ENCODE results near the gene ATAD3B. TPM values are rescaled to one million over a fixed set of nuclear protein-coding genes. Genes with fewer than 3 reads are reported as not detected.
A peak's percentile ranks its signal among the peaks of the same experiment; 100 is the strongest.

The ATAD3B gene
- total and polyA plus RNA-seq, 4 donors: 6.4 to 14.3 (median 10.3) TPM

DNA sequence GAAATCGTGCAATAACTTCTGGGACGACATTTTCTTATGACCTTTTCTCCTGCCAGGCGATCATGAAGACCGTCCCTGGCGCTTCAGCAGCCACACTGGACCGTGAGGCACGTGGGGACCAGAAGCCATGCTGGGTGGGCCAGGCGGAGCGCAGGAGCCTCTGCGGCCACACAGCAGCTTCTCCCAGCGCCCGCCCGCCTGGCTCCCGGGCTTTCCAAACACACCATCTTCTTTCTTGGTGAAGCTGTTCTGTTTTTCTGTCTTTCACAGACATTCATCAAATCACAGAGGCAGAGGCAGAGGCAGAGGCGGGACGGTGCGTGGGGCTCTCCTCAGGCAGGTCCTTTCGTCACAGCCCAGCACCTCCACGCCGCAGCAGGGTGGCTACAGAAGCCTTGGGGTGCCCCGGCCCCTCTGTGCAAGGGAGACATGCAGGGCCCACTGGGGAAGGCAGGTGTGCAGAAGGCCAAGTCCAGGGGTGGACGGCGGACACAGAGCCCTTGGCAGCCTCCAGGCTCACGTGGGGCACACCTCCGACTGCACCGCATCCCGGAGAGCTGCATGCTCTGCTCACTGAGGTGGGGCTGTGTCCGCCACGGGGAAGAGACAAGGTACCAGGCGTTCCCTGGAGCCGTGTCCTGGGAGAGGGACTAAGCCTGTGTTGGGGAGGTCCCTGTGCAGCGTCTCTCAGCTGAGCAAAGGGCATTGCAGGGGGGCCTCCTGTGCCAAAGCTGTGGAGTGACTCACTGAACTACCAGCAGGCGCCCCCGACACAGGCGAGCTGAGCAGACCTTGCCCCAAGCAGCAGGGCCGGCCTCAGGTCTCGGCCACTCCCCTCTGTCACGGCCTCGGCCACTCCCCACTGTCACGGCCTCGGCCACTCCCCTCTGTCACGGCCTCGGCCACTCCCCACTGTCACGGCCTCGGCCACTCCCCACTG lies 71.5 kb downstream of the ATAD3B start:
- Histone ChIP-seq H3K4me1 (ENCODE audit: control insufficient read depth in 4 of 4, insufficient read depth in 4 of 4, low read length in 3 of 4) (peaks cover 0 to 20% (median 7%) of the 10 kb centered on the region in 4 donors), H3K9ac (ENCODE audit: low read depth in 1 of 2, low read length in 2 of 2) (no peak overlapping the region)

DNA sequence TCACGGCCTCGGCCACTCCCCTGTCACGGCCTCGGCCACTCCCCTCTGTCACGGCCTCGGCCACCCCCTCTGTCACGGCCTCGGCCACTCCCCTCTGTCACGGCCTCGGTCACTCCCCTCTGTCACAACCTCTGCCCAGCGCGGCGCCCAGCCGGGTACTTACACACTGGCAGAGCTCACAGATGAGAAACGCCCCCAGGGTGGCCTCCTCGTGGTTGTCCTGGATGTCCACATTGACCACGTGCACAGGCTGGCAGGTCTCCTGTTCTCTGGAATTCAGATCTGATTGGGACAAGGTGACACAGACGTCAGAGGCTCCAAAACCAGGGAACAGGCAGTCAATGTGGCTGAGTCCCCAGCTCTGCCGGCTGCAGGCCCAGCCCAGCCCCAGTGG lies 72.1 kb downstream of the ATAD3B start:
- Histone ChIP-seq H3K27me3 (ENCODE audit: control insufficient read depth in 4 of 4, insufficient read depth in 4 of 4, low read length in 3 of 4) (no peaks in the 10 kb centered on the region), H3K9me3 (ENCODE audit: control insufficient read depth in 4 of 4, low read length in 3 of 4) (no peaks in the 10 kb centered on the region), H3K4me3 (ENCODE audit: low read depth in 1 of 3, low read length in 3 of 3) (no peak overlapping the region), H3K36me3 (ENCODE audit: control insufficient read depth in 4 of 4, insufficient read depth in 3 of 4, low read depth in 1 of 4, low read length in 3 of 4) (peaks cover 0 to 17% (median 4%) of the 10 kb centered on the region in 4 donors), H3K27ac (ENCODE audit: low read depth in 1 of 2, low read length in 2 of 2) (no peak overlapping the region), H3K9ac (ENCODE audit: low read depth in 1 of 2, low read length in 2 of 2) (no peak overlapping the region), H3K4me1 (ENCODE audit: control insufficient read depth in 4 of 4, insufficient read depth in 4 of 4, low read length in 3 of 4) (peaks cover 0 to 20% (median 7%) of the 10 kb centered on the region in 4 donors)
- no peak for DNase-seq (ENCODE audit: low spot score)
- TF ChIP-seq RXRA (IDR thresholded peaks at IDR 0.05) (peak in 1 of 2 donors; percentile 71), GABPA (IDR thresholded peaks at IDR 0.05 in 1 of 2, conservative IDR thresholded peaks at IDR 0.05 in 1 of 2) (peak in 1 of 2 donors; percentile 39), HNF4A (conservative IDR thresholded peaks at IDR 0.05) (peak in 1 of 2 donors; percentile 53)
- TF ChIP-seq, protein P1, sequence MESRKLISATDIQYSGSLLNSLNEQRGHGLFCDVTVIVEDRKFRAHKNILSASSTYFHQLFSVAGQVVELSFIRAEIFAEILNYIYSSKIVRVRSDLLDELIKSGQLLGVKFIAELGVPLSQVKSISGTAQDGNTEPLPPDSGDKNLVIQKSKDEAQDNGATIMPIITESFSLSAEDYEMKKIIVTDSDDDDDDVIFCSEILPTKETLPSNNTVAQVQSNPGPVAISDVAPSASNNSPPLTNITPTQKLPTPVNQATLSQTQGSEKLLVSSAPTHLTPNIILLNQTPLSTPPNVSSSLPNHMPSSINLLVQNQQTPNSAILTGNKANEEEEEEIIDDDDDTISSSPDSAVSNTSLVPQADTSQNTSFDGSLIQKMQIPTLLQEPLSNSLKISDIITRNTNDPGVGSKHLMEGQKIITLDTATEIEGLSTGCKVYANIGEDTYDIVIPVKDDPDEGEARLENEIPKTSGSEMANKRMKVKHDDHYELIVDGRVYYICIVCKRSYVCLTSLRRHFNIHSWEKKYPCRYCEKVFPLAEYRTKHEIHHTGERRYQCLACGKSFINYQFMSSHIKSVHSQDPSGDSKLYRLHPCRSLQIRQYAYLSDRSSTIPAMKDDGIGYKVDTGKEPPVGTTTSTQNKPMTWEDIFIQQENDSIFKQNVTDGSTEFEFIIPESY (IDR thresholded peaks at IDR 0.05): no peak
- 51% methylated on average over 19 of the region's 19 CpGs for WGBS

More for the DNA sequence above, 71.5 kb downstream of the ATAD3B start:
- TF ChIP-seq JUND (IDR thresholded peaks at IDR 0.05) (no peak), GABPA (IDR thresholded peaks at IDR 0.05 in 1 of 2, conservative IDR thresholded peaks at IDR 0.05 in 1 of 2) (no peak), HNF4G (IDR thresholded peaks at IDR 0.05) (no peak)
- no peaks in the 10 kb centered on the region for H3K9me3 ChIP-seq (ENCODE audit: control insufficient read depth in 4 of 4, low read length in 3 of 4)
- H3K27me3 ChIP-seq (ENCODE audit: control insufficient read depth in 4 of 4, insufficient read depth in 4 of 4, low read length in 3 of 4): no peaks in the 10 kb centered on the region
- DNase-seq (ENCODE audit: low spot score): no peak
- no peak overlapping the region for H3K4me3 ChIP-seq (ENCODE audit: low read depth in 1 of 3, low read length in 3 of 3)
- H3K36me3 ChIP-seq (ENCODE audit: control insufficient read depth in 4 of 4, insufficient read depth in 3 of 4, low read depth in 1 of 4, low read length in 3 of 4): peaks cover 0 to 17% (median 4%) of the 10 kb centered on the region in 4 donors
- 77% methylated on average over 45 of the region's 45 CpGs for WGBS
- no peak overlapping the region for H3K27ac ChIP-seq (ENCODE audit: low read depth in 1 of 2, low read length in 2 of 2)

DNA sequence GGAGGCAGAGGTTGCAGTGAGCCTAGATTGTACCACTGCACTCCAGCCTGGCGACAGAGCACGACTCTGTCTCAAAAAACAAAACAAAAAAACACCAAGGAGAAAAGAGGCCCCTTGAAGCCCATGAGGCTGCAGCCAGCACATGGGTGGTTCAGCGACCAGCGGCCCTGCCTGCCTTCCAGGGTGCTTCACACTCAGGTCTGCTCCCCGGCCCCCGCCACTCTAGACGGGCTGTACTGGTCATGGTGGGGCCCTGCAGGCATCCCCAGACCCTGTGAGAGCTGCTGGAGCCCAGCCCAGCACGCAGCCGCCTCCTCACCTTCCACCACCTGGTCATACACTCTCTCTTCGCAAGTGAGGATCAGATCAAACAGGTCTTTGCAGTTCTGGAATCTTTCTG lies 73.0 kb downstream of the ATAD3B start:
- Histone ChIP-seq H3K9me3 (ENCODE audit: control insufficient read depth in 4 of 4, low read length in 3 of 4) (no peaks in the 10 kb centered on the region), H3K36me3 (ENCODE audit: control insufficient read depth in 4 of 4, insufficient read depth in 3 of 4, low read depth in 1 of 4, low read length in 3 of 4) (peaks cover 0 to 17% (median 4%) of the 10 kb centered on the region in 4 donors), H3K4me1 (ENCODE audit: control insufficient read depth in 4 of 4, insufficient read depth in 4 of 4, low read length in 3 of 4) (peaks cover 0 to 20% (median 7%) of the 10 kb centered on the region in 4 donors), H3K27ac (ENCODE audit: low read depth in 1 of 2, low read length in 2 of 2) (no peak overlapping the region), H3K9ac (ENCODE audit: low read depth in 1 of 2, low read length in 2 of 2) (no peak overlapping the region), H3K4me3 (ENCODE audit: low read depth in 1 of 3, low read length in 3 of 3) (no peak overlapping the region), H3K27me3 (ENCODE audit: control insufficient read depth in 4 of 4, insufficient read depth in 4 of 4, low read length in 3 of 4) (no peaks in the 10 kb centered on the region)
- TF ChIP-seq, protein P1 (IDR thresholded peaks at IDR 0.05): no peak
- no peak for DNase-seq (ENCODE audit: low spot score)
- WGBS: 95% methylated on average over 10 of the region's 10 CpGs

Other genes with a start within 250 kb of the ATAD3B start
- 10 to 100 TPM; 48.7 to 92.5 TPM for gene SDF4, start 239.8 kb upstream of the ATAD3B start, total RNA-seq
- 100 to 1,000 TPM in 1 of 2 donors, 10 to 100 TPM in 1; 59.3 to 180 TPM for gene SDF4, start 239.8 kb upstream of the ATAD3B start, polyA plus RNA-seq
- 1 to 10 TPM; 8.9 to 9.0 TPM for gene B3GALT6, start 239.5 kb upstream of the ATAD3B start, total RNA-seq
- gene B3GALT6, start 239.5 kb upstream of the ATAD3B start, polyA plus RNA-seq: 1 to 10 TPM; 1.2 to 7.7 TPM
- gene C1QTNF12, start 225.0 kb upstream of the ATAD3B start, total RNA-seq: not detected
- gene C1QTNF12, start 225.0 kb upstream of the ATAD3B start, polyA plus RNA-seq: under 1 TPM; 0.39 to 0.40 TPM
- 10 to 100 TPM; 25.2 to 30.4 TPM for gene UBE2J2, start 197.9 kb upstream of the ATAD3B start, total RNA-seq
- 10 to 100 TPM; 21.0 to 26.3 TPM for gene UBE2J2, start 197.9 kb upstream of the ATAD3B start, polyA plus RNA-seq
- 1 to 10 TPM in 1 of 2 donors, under 1 TPM in 1; 0.79 to 1.5 TPM for gene SCNN1D, start 191.3 kb upstream of the ATAD3B start, total RNA-seq
- gene SCNN1D, start 191.3 kb upstream of the ATAD3B start, polyA plus RNA-seq: 1 to 10 TPM in 1 of 2 donors, under 1 TPM in 1; 0.51 to 1.1 TPM
- gene ACAP3, start 163.8 kb upstream of the ATAD3B start, total RNA-seq: 10 to 100 TPM; 17.9 to 24.8 TPM
- gene ACAP3, start 163.8 kb upstream of the ATAD3B start, polyA plus RNA-seq: 10 to 100 TPM in 1 of 2 donors, 1 to 10 TPM in 1; 2.7 to 12.0 TPM
- gene PUSL1, start 163.2 kb upstream of the ATAD3B start, total RNA-seq: 10 to 100 TPM in 1 of 2 donors, 1 to 10 TPM in 1; 9.3 to 11.2 TPM
- 10 to 100 TPM in 1 of 2 donors, 1 to 10 TPM in 1; 9.5 to 14.9 TPM for gene PUSL1, start 163.2 kb upstream of the ATAD3B start, polyA plus RNA-seq
- 10 to 100 TPM; 30.7 to 40.5 TPM for gene INTS11, start 147.1 kb upstream of the ATAD3B start, total RNA-seq
- 10 to 100 TPM; 26.3 to 38.3 TPM for gene INTS11, start 147.1 kb upstream of the ATAD3B start, polyA plus RNA-seq
- 10 to 100 TPM in 1 of 2 donors, 1 to 10 TPM in 1; 7.9 to 14.6 TPM for gene CPTP, start 147.0 kb upstream of the ATAD3B start, total RNA-seq
- 10 to 100 TPM; 30.4 to 45.1 TPM for gene CPTP, start 147.0 kb upstream of the ATAD3B start, polyA plus RNA-seq
- gene TAS1R3, start 140.5 kb upstream of the ATAD3B start, total RNA-seq: under 1 TPM; 0.19 to 0.33 TPM
- gene TAS1R3, start 140.5 kb upstream of the ATAD3B start, polyA plus RNA-seq: under 1 TPM in 1 of 2 donors, not detected in 1; 0.36 TPM
- gene DVL1, start 122.3 kb upstream of the ATAD3B start, total RNA-seq: 10 to 100 TPM; 20.4 to 41.2 TPM
- 10 to 100 TPM in 1 of 2 donors, 1 to 10 TPM in 1; 5.7 to 29.2 TPM for gene DVL1, start 122.3 kb upstream of the ATAD3B start, polyA plus RNA-seq
- 1 to 10 TPM; 3.2 to 5.3 TPM for gene MXRA8, start 113.2 kb upstream of the ATAD3B start, total RNA-seq
- 1 to 10 TPM; 1.8 to 5.9 TPM for gene MXRA8, start 113.2 kb upstream of the ATAD3B start, polyA plus RNA-seq
- gene AURKAIP1, start 96.6 kb upstream of the ATAD3B start, total RNA-seq: 10 to 100 TPM; 38.4 to 52.6 TPM
- gene AURKAIP1, start 96.6 kb upstream of the ATAD3B start, polyA plus RNA-seq: 100 to 1,000 TPM; 143 to 175 TPM
- 100 to 1,000 TPM in 1 of 2 donors, 10 to 100 TPM in 1; 47.3 to 170 TPM for gene CCNL2, start 72.4 kb upstream of the ATAD3B start, total RNA-seq
- 100 to 1,000 TPM in 1 of 2 donors, 10 to 100 TPM in 1; 46.4 to 160 TPM for gene CCNL2, start 72.4 kb upstream of the ATAD3B start, polyA plus RNA-seq
- gene MRPL20, start 64.5 kb upstream of the ATAD3B start, total RNA-seq: 10 to 100 TPM; 47.8 to 47.9 TPM
- 100 to 1,000 TPM; 100 to 170 TPM for gene MRPL20, start 64.5 kb upstream of the ATAD3B start, polyA plus RNA-seq
- gene ANKRD65, start 50.5 kb upstream of the ATAD3B start, total RNA-seq: under 1 TPM; 0.14 to 0.17 TPM
- gene ANKRD65, start 50.5 kb upstream of the ATAD3B start, polyA plus RNA-seq: under 1 TPM; 0.30 to 0.31 TPM
- gene VWA1, start 36.1 kb upstream of the ATAD3B start, total RNA-seq: 10 to 100 TPM; 22.8 to 41.6 TPM
- 10 to 100 TPM; 18.3 to 81.3 TPM for gene VWA1, start 36.1 kb upstream of the ATAD3B start, polyA plus RNA-seq
- 1 to 10 TPM in 1 of 2 donors, under 1 TPM in 1; 0.19 to 1.3 TPM for gene ATAD3C, start 22.1 kb upstream of the ATAD3B start, total RNA-seq
- gene ATAD3C, start 22.1 kb upstream of the ATAD3B start, polyA plus RNA-seq: 1 to 10 TPM in 1 of 2 donors, under 1 TPM in 1; 0.51 to 4.8 TPM
- gene ATAD3A, start 40.4 kb downstream of the ATAD3B start, total RNA-seq: 10 to 100 TPM; 14.0 to 17.7 TPM
- gene ATAD3A, start 40.4 kb downstream of the ATAD3B start, polyA plus RNA-seq: 10 to 100 TPM in 1 of 2 donors, 1 to 10 TPM in 1; 7.2 to 20.0 TPM
- gene TMEM240, start 68.9 kb downstream of the ATAD3B start, total RNA-seq: under 1 TPM; 0.14 to 0.33 TPM
- gene TMEM240, start 68.9 kb downstream of the ATAD3B start, polyA plus RNA-seq: under 1 TPM in 1 of 2 donors, not detected in 1; 0.33 TPM
- 10 to 100 TPM; 35.4 to 40.4 TPM for gene SSU72, start 103.1 kb downstream of the ATAD3B start, total RNA-seq
- gene SSU72, start 103.1 kb downstream of the ATAD3B start, polyA plus RNA-seq: 10 to 100 TPM; 48.2 to 57.4 TPM
- under 1 TPM; 0.08 to 0.37 TPM for gene FNDC10, start 128.4 kb downstream of the ATAD3B start, total RNA-seq
- gene FNDC10, start 128.4 kb downstream of the ATAD3B start, polyA plus RNA-seq: under 1 TPM; 0.13 to 0.58 TPM
- gene MIB2, start 143.7 kb downstream of the ATAD3B start, total RNA-seq: 10 to 100 TPM; 19.8 to 33.0 TPM
- 10 to 100 TPM in 1 of 2 donors, 1 to 10 TPM in 1; 9.8 to 18.7 TPM for gene MIB2, start 143.7 kb downstream of the ATAD3B start, polyA plus RNA-seq
- 1 to 10 TPM; 1.6 to 4.2 TPM for gene MMP23B, start 160.4 kb downstream of the ATAD3B start, total RNA-seq
- gene MMP23B, start 160.4 kb downstream of the ATAD3B start, polyA plus RNA-seq: 1 to 10 TPM in 1 of 2 donors, under 1 TPM in 1; 0.92 to 1.5 TPM
- gene CDK11B, start 187.2 kb downstream of the ATAD3B start, total RNA-seq: 1 to 10 TPM; 5.1 to 6.9 TPM
- gene CDK11B, start 187.2 kb downstream of the ATAD3B start, polyA plus RNA-seq: 10 to 100 TPM in 1 of 2 donors, 1 to 10 TPM in 1; 8.0 to 12.2 TPM
- gene SLC35E2B, start 221.0 kb downstream of the ATAD3B start, total RNA-seq: 10 to 100 TPM; 13.4 to 19.3 TPM
- gene SLC35E2B, start 221.0 kb downstream of the ATAD3B start, polyA plus RNA-seq: 10 to 100 TPM; 11.1 to 11.7 TPM

Data from liver (tissue), 9 donors.